GM21529 (cell line): ENCODE data around the gene FAM168B.
"Not testable (repeated sequence)": the region's sequence is repeated elsewhere in the genome, so short reads cannot be mapped to it uniquely, and the experiment has no call there.

Experiments used
- ATAC-seq: cut with Tn5 transposase; IDR thresholded peaks from one replicate; pipeline ENCODE4 v1.9.1; 2021; ENCODE audit not compliant: unreplicated experiment

The FAM168B gene

DNA sequence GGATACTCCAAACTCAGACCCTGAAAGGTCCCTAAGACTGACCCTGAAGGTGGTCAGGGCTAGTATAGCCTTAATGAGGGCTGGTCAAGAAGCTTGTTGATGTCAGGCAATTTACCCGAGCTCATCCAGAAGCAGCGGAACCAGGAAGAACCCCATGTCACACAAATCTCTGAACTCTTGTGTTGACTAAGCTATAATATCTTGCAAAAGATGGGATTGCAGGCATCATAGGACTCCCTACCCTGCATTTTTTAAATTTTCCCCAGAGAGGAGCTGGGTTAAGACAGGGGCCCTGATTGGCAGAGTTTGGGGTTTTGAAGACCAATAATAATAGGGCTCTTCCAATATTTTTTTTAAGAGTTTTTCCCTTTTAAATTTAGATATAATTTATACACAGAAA, 9.9 kb upstream of the FAM168B start:
- no peak for ATAC-seq

DNA sequence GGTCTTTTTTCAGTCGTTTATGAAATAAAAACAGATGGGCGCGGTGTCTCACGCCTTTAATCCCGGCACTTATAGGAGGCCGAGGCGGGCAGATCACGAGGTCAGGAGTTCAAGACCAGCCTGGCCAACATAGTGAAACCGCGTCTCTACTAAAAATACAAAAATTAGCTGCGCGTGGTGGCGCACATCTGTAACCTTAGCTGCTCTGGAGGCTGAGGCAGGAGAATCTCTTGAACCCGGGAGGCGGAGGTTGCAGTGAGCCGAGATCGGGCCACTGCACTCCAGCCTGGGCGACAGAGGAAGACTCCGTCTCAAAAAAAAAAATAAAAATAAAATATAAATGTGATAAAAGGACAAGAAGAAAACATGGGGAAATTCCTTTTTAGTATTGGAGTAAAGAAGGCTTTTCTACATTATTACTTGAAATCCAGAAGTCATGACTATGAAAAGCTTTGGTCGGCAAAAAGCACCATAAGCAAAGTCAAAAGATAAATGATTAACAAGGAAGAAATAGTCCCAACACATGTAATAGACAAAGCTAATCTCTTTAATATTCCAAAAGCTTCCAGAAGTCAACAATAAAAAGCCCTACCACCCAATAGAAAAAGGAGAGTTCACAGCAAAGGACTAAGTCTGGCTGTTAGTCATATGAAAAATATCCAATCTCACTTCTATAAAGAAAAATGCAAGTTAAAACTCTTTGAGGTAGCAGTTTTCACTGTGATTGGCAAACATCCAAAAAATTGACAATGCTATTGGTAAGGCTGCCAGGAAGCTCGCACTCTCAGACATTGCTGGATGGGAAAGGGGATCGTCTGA, 1.4 kb upstream of the FAM168B start:
- ATAC-seq: no peak

DNA sequence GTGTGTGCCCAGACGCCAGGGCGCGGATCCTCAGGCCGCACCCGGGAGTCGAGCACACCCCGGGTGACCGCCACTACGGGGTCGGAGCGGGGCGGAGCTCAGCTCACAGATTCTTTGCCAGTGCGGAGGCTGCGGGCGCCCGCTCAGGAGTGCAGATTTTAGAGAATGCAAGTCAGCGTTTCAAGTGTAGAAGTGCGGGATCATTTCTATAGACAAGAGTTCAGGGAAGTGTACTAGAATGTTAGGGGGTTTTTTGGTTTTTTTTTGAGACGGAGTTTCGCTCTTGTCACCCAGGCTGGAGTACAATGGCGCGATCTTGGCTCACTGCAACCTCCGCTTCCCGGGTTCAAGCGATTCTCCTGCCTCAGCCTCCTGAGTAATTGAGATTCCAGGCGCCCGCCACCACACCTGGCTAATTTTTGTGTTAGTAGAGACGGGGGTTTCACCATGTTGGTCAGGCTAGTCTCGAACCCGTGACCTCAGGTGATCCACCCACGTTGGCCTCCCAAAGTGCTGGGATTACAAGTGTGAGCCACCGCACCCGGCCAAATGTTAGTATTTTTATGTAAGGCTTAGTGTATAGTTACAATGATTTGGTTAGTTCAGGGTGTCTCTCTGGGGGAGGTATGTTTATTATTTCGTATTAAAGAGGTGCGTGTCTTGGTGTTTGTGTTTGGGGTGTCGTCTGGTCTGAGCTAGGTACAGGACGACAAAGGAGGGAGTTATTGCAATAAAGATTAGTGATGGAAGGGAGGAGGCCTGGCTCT, 619 bp upstream of the FAM168B start:
- ATAC-seq: peak; percentile 72

DNA sequence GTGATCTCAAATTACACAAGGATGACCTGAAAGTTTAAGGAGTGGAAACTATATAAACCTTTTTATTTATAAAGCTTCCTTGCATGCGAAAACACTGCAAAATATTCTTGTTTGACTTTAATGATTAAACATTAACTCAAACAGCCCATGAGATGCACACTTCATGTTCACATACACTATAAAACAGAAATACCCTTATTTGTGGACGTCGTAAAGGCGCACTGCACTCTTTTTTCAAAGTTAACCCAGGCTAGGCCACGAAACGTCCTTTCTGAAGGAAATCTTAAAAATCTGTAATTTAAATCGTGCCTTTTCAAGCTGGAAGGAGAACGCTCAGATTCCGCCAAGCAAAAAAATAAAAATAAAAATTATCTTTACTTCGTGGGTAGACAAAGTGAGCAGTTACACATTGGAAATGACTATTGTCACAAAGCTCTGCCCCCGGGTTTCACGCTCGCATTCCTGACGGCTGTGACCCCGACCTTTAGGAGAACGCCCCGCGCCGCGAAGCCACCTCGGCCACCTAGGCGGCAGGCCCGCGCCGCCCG, 728 bp downstream of the FAM168B start:
- no peak for ATAC-seq

DNA sequence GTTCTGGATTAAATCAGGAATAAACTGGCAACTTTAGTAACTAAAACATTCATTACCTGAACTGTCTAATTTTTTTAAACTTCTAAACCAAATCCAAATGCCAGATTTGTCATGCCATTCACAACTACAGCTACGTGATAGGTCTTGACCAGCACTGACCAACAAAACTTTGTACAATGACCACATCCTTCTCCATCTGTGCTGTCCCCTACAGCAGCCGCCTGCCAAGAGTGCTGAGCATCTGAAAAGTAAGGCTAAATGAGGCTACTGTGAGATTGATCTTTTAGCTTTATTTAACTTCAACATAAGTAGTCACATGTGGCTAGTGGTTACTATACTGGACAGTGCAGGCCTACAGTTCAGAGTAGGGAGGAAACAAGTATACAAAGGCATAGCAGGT, 7.6 kb downstream of the FAM168B start:
- ATAC-seq: no peak

DNA sequence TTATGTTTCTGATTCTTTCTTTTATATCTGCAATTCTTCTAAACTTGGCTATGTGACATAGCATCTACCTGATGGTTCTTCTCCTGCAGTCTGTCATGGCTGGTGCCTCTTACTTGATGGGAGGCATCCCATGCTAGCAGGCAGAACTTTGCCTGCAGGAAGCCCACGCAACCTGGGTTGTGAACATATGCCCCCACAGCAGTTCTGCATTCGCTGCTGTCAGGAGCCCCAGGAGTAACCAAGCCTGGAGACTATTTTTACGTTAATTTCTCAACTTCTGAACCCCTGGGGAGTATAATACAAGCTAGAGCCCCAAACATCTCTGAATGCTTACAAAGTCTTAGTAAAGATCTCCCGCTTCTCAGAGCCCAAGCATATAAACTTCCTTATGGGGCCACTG, 12.1 kb downstream of the FAM168B start:
- ATAC-seq: no peak

DNA sequence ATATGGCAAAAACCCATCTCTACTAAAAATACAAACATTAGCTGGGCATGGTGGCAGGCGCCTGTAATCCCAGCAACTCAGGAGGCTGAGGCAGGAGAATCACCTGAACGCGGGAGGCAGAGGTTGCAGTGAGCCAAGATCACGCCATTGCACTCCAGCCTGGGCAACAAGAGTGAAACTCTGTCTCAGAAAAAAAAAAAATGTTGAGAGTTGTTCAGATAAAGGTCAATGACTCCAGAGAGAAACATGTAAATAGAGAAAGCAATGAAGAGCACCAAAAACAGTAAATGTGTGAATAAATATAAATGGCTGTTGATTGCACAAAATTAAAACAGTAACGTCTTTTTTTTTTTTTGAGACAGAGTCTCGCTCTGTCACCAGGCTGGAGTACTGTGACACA, 13.3 kb downstream of the FAM168B start:
- ATAC-seq: not testable (repeated sequence)

DNA sequence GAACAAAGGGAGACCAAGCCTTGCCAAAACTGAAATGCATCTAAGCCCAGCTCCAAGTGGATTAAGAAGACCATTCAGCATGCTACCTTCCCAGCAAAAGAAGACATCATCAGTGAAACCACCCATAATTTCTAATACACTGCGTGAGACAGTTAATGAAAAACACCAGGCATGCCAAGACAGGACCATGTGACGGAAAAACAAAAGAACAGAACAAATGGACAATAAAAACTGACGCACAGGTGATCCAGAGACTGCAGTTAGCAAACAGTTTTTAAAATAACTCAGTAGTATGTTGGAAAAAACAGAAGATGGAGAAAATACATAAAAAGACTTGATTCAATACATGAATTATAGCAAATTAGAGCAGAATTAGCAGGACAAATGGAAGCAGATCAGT, 15.3 kb downstream of the FAM168B start:
- ATAC-seq: no peak

DNA sequence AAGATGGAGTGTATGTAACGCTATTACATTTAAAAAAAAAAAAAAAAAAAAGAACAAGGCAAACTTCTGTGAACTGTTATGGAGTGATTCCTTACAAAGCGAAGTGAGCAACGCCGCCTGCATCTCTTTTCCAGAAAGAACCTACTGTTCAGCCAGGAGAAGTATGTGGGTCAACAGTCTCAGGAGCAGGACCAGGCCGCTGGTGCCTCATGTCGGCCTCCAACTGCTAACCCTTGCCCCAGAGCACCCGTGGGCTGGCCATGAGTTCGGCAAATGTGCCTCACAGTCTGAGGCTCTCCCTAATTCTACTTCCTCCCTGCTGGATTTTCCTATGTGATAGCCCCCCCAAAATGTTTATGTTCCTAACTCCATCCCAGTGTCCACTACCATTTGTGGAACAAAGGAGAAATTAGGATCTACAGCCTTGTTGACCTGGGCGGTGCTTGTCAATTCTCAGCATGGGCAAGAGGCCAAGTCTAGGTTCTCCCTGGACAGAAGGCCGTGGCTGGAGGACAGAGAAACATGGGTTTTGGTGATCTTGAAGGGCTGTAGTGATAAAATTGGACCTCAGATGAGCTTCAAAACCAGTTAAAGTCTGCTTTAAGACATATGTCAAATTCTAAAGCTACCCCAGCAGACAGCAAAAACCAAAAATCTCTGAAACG, 15.9 kb downstream of the FAM168B start:
- no peak for ATAC-seq

DNA sequence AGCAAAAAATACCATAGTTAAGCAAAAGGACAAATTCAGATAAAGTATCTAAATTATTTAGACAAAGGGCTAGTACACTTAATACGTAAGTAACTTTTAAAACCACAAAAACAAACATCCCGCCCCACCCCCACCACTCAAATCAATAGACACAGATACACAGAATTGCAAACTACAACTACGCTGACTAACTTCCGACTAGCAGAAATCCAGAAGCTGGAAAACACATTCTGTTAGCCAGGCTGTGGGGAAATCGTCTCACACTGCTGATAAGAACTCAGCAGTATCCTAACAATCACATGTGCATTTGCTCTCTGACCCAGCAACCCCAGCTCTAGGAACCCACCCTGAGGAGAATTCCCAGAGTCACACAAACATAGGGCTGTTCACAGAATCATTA, 16.6 kb downstream of the FAM168B start:
- no peak for ATAC-seq

DNA sequence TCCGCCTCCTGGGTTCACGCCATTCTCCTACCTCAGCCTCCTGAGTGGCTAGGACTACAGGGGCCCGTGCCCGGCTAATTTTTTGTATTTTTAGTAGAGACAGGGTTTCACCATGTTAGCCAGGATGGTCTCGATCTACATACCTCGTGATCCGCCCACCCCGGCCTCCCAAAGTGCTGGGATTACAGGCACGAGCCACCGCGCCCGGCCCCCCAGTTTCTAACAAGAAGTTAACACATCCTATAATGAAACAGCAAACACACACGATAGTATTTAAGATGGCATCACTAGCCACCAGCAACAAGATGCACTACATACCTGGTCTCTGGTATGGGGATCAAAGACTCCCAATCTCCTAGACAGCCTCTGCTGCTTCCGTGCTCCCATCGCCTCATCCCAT, 17.7 kb downstream of the FAM168B start:
- ATAC-seq: not testable (repeated sequence)

DNA sequence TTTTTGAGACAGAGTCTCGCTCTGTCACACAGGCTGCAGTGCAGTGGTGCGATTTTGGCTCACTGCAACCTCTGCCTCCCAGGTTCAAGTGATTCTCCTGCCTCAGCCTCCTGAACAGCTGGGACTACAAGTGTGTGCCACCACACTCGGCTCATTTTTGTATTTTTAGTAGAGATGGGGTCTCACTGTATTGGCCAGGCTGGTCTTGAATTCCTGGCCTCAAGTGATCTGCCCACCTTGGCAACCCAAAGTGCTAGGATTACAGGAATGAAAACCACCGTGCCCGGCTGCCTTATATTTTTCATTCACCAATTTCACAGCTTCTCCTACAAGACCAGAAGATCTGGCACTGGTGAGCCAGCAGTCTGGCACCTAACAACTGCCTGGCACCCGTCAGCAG, 25.1 kb downstream of the FAM168B start:
- not testable (repeated sequence) for ATAC-seq

DNA sequence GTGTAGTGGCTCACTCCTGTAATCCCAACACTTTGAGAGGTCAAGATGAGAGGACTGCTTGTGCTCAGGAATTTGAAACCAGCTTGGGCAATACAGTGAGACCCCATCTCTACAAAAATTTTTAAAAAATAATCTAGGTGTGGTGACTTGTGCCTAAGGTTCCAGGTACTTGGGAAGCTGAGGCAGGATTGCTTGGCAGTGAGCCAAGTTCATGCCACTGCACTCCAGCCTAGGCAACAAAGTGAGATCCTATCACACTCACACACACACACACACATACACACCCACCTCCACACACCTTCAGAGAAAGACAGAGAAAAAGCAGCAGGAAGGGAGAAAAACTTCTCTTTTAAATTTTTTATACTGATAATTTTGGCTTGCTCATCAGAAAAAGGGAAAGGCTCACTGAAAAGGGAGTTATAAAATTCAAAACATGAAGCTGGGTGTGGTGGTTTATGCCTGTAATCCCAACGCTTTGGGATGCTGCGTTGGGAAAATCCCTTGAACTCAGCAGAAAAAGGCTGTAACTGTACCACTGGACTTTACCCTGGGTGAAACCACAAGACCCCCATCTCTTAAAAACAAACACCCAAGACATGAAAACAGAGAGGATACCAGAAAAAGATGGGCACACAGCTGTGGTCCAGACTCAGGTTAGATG, 25.7 kb downstream of the FAM168B start:
- ATAC-seq: no peak

DNA sequence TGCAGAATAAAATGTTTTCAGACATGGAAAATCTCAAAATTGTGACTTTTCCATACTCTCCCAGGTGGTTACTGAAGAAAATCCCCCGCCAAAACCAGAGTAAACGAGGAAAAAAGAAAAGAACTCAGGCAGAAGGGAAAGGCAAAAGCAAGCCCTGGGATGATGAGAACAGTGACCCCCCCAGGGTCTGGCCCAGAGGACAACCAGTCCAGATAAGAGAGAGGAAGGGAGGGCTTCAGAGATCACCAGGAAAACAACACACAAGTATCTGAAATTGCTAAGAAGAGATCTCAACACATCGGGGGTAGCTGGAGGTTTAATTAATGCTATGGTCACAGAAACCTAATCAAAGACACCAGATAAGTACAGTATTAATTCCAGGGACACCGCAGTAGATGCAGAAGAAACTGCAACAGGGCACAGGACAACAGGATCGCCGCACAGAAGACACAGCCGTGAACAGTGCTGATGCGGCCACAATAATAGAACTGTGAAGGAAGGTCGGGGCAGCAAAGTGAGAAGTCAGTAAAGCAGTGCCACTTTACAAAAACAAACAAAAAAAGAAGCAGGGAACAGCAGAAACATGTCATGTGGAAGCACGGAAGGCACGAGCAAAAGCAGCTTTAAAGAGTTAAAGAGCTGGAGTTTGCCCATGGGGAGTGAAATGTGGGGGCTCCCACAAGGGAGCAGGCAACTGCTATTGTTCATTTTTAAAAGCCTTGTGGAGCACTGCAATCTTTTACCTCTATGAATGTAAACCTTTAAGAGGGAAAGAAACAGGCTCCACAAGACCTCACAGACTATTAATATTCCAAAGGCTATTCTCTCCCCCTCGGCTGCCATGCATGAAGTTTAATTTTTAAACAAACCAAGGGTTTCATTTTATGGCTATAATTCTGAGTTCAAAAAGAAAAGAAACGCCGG, 28.4 kb downstream of the FAM168B start:
- ATAC-seq: no peak

DNA sequence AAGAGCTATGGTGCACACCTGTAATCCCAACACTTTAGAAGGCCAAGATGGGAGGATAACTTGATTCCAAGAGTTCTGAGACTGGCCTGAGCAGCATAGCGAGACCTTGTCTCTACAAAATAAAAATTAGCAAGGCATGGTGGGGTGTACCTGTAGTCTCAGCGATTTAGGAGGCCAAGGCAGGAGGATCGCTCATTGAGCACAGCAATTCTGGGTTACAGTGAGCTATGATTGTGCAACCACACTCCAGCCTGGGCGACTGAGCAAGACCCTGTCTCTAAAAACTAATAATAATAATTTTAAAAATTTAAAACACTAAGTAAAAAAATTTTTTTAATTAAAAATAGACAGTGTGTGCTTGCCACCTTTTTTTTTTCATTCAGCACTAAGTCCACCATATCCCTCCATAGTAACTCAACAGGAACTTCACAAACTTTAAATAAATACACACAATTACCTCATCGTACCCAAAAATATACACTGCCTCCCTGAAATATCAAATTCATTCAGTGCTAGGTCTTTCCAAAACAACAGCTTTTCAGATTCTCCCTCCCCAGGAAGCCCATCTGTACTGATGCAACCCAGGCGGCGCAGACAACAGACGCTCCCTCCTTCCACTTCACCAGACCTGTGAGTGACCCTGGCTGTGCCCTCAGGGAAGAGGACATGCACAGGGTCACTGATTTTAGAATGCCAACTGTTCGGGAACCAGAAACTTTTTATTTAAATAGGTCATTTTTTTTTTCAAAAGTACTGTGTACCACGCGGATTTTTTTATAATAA, 29.6 kb downstream of the FAM168B start:
- ATAC-seq: no peak

DNA sequence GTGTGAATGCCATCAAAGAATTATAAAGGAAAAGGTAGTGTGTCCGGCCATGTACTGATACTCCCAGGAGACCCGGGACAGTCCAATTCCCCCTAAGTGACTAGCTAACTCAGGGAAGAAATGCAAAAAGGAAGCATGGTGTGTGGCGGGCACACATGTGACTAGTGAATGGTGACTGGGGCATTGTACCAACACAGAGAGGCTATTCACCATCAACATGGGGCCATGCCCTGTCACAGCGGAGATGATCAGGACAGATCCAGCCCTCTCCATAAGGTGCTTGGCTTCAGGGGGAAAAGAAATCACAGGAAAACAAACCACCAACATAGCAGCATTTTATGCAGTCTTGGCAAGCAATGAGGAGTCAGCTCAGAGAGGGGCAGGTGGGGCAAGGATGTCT, 34.3 kb downstream of the FAM168B start:
- no peak for ATAC-seq

DNA sequence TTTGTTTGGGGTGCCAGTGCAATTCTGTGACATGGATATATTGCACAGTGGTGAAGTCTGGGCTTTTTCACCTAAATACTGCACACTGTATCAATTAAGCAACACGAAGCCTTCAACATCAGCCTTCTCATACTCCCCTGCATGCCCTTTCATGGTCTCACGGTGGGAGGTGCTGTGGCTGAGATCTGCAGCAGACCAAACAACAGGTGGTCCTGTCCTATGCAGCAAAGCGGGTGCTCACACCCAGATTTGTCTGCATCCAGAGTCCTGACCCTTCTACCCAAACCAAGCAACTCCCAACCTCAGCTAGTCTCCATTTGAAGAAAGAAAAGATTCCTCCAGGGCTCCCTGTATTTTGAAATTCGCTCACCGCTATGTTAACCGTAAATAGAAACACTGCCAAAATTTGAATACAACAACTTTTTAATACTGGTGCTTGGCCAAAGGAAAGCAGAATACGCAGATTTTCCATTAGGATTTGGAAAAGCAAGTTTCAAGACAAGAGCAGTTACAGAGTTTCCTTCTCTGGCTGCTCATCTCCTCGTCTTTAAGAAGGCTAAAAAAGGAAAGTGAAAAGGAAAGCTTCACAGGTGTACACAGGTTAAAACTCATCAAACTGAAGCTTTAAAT, 34.9 kb downstream of the FAM168B start:
- ATAC-seq: no peak

DNA sequence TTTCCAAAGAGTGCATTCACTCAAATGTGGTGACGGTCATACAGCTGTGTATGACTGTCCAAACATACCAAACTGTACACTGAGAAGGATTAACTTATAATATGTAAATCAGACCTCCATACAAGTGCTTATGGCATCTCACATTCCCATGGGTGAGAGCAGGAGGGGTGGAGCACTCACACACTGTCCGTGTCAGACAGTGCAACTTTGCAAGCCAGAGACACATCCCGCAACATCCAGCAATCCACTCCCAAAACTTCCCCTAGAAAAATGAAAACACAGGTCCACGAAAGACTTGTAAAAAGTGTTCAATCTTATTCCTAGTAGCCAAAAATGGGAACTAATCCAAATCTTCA, 36.4 kb downstream of the FAM168B start:
- ATAC-seq: no peak
